ENCODE results near the gene TRAF3IP1. TPM values are rescaled to one million over a fixed set of nuclear protein-coding genes. Genes with fewer than 3 reads are reported as not detected.

The TRAF3IP1 gene
- total and polyA plus RNA-seq, 2 donors (not counting 1 experiment from before 2014, with no cell fraction given), result 1.4 to 15.5 TPM

- no peaks in the 10 kb centered on the region for H3K27me3 Mint-ChIP-seq
- peaks cover 0 to 7% of the 10 kb centered on the region in 2 experiments for H3K36me3 ChIP-seq (replicated peaks in 1 of 2; ENCODE audit: control extremely low read depth in 1 of 2, control insufficient read depth in 1 of 2, extremely low read depth in 1 of 2, insufficient read depth in 2 of 2, low read length in 1 of 2)
- 98% methylated on average over 5 of the region's 5 CpGs for WGBS (ENCODE audit: insufficient coverage)
- no peak for DNase-seq
- no peak overlapping the region for H3K4me2 ChIP-seq (replicated peaks; ENCODE audit: low read depth, low read length, poor library complexity, severe bottlenecking)
- no peak overlapping the region for H3K4me3 ChIP-seq (ENCODE audit: control extremely low read depth in 1 of 5, extremely low read depth in 1 of 5, insufficient read depth in 1 of 5, low read depth in 2 of 5, low read length in 4 of 5)
- no peak overlapping the region for H3K27ac ChIP-seq (ENCODE audit: low read length in 2 of 2)
- POLR2A ChIA-PET, result no interaction called here
- no peak overlapping the region for H3K9ac ChIP-seq (ENCODE audit: low read length)
- H3K9me3 Mint-ChIP-seq (ENCODE audit: insufficient read depth), result no peaks in the 10 kb centered on the region
- no peaks in the 10 kb centered on the region for H3K27me3 ChIP-seq (replicated peaks in 1 of 4; ENCODE audit: control extremely low read depth in 1 of 4, control insufficient read depth in 3 of 4, insufficient read depth in 4 of 4, low read length in 3 of 4)
- no peak overlapping the region for H3K27ac Mint-ChIP-seq
- H2AFZ ChIP-seq (ENCODE audit: insufficient read depth, low read depth, low read length, poor library complexity, severe bottlenecking), result no peak overlapping the region
- peaks cover 2% of the 10 kb centered on the region for H3K4me1 Mint-ChIP-seq
- TF ChIP-seq EZH2 (IDR thresholded peaks at IDR 0.05; ENCODE audit: borderline replicate concordance, insufficient read depth, low read depth, low read length, poor library complexity, severe bottlenecking), result no peak
- TF ChIP-seq CTCF (IDR thresholded peaks at IDR 0.05), result no peak
- H3K4me3 Mint-ChIP-seq, result no peak overlapping the region
- intact Hi-C loops (cut with micrococcal nuclease), result no loop called here
- no peak for ATAC-seq (ENCODE audit: low read depth)
- H3K4me1 ChIP-seq (ENCODE audit: control insufficient read depth in 2 of 2, insufficient read depth in 2 of 2, low read length in 2 of 2), result no peaks in the 10 kb centered on the region
- CTCF ChIA-PET, result no interaction called here
- no peaks in the 10 kb centered on the region for H4K20me1 ChIP-seq (ENCODE audit: control insufficient read depth, insufficient read depth, low read length, poor library complexity, severe bottlenecking)
- H3K9me3 ChIP-seq (ENCODE audit: control extremely low read depth in 1 of 3, control insufficient read depth in 2 of 3, insufficient read depth in 1 of 3, low read length in 2 of 3), result no peaks in the 10 kb centered on the region
- H3K79me2 ChIP-seq (ENCODE audit: control insufficient read depth, insufficient read depth, low read length), result no peaks in the 10 kb centered on the region
These were observed 17.5 kb downstream of the TRAF3IP1 start for GRCh38 chr2:238337846-238338245.

GRCh38 chr2:238338710-238339394 lies 18.5 kb downstream of the TRAF3IP1 start:
- 88% methylated on average over 11 of the region's 15 CpGs for WGBS (ENCODE audit: insufficient coverage)
- intact Hi-C loops (cut with micrococcal nuclease), result no loop called here
- H3K9me3 Mint-ChIP-seq (ENCODE audit: insufficient read depth), result no peaks in the 10 kb centered on the region
- no peak for ATAC-seq (ENCODE audit: low read depth)
- no peak for DNase-seq
- Histone ChIP-seq H2AFZ (ENCODE audit: insufficient read depth, low read depth, low read length, poor library complexity, severe bottlenecking) (no peak overlapping the region), H3K27me3 (replicated peaks in 1 of 4; ENCODE audit: control extremely low read depth in 1 of 4, control insufficient read depth in 3 of 4, insufficient read depth in 4 of 4, low read length in 3 of 4) (no peaks in the 10 kb centered on the region), H3K36me3 (replicated peaks in 1 of 2; ENCODE audit: control extremely low read depth in 1 of 2, control insufficient read depth in 1 of 2, extremely low read depth in 1 of 2, insufficient read depth in 2 of 2, low read length in 1 of 2) (peaks cover 0 to 3% of the 10 kb centered on the region in 2 experiments), H3K9me3 (ENCODE audit: control extremely low read depth in 1 of 3, control insufficient read depth in 2 of 3, insufficient read depth in 1 of 3, low read length in 2 of 3) (no peaks in the 10 kb centered on the region), H3K79me2 (ENCODE audit: control insufficient read depth, insufficient read depth, low read length) (no peaks in the 10 kb centered on the region), H3K4me1 (ENCODE audit: control insufficient read depth in 2 of 2, insufficient read depth in 2 of 2, low read length in 2 of 2) (no peaks in the 10 kb centered on the region), H4K20me1 (ENCODE audit: control insufficient read depth, insufficient read depth, low read length, poor library complexity, severe bottlenecking) (no peaks in the 10 kb centered on the region), H3K4me3 (ENCODE audit: control extremely low read depth in 1 of 5, extremely low read depth in 1 of 5, insufficient read depth in 1 of 5, low read depth in 2 of 5, low read length in 4 of 5) (no peak overlapping the region), H3K27ac (ENCODE audit: low read length in 2 of 2) (no peak overlapping the region), H3K9ac (ENCODE audit: low read length) (no peak overlapping the region), H3K4me2 (replicated peaks; ENCODE audit: low read depth, low read length, poor library complexity, severe bottlenecking) (no peak overlapping the region)
- H3K27ac Mint-ChIP-seq, result no peak overlapping the region
- no peaks in the 10 kb centered on the region for H3K27me3 Mint-ChIP-seq
- peaks cover 2% of the 10 kb centered on the region for H3K4me1 Mint-ChIP-seq
- no peak overlapping the region for H3K4me3 Mint-ChIP-seq
- CTCF ChIA-PET, result no interaction called here
- POLR2A ChIA-PET, result no interaction called here
- TF ChIP-seq EZH2 (IDR thresholded peaks at IDR 0.05; ENCODE audit: borderline replicate concordance, insufficient read depth, low read depth, low read length, poor library complexity, severe bottlenecking), result no peak

All from B cell (primary cell).